ENCODE results near the gene CLEC19A. TPM values are rescaled to one million over a fixed set of nuclear protein-coding genes. Genes with fewer than 3 reads are reported as not detected.

The CLEC19A gene
- total RNA-seq = not detected

- no peak for DNase-seq
- H3K4me3 ChIP-seq = no peak within 1 kb of the TSS
- no peaks in the 10 kb centered on the region for H3K4me1 ChIP-seq
- no peaks in the 10 kb centered on the region for H3K36me3 ChIP-seq
- TF ChIP-seq CTCF (IDR thresholded peaks at IDR 0.05) (no peak), POLR2A (IDR thresholded peaks at IDR 0.05) (no peak)
- H3K27ac ChIP-seq = no peak within 1 kb of the TSS
- no peaks in the 10 kb centered on the region for H3K9me3 ChIP-seq
- no peaks in the 10 kb centered on the region for H3K27me3 ChIP-seq
Measured at GRCh38 chr16:19285431-19285830, at the start of gene CLEC19A. CLEC19A (plus strand) TSS chr16:19285731; CDS start chr16:19285852, 121 bp downstream.

- no peak for DNase-seq
- H3K9me3 ChIP-seq = peaks cover 0 to 6% (median 2%) of the 10 kb centered on the region in 4 donors
- H3K36me3 ChIP-seq = no peaks in the 10 kb centered on the region
- H3K27ac ChIP-seq = peak overlapping the region in 2 of 4 donors; percentile 54 to 77
- no peaks in the 10 kb centered on the region for H3K27me3 ChIP-seq
- H3K4me1 ChIP-seq = no peaks in the 10 kb centered on the region
- no peak for TF ChIP-seq CTCF (IDR thresholded peaks at IDR 0.05)
- no peak for TF ChIP-seq POLR2A (IDR thresholded peaks at IDR 0.05)
- no peak overlapping the region for H3K4me3 ChIP-seq
Measured at GRCh38 chr16:19235886-19236285, 49.6 kb upstream of the CLEC19A start.

DNA sequence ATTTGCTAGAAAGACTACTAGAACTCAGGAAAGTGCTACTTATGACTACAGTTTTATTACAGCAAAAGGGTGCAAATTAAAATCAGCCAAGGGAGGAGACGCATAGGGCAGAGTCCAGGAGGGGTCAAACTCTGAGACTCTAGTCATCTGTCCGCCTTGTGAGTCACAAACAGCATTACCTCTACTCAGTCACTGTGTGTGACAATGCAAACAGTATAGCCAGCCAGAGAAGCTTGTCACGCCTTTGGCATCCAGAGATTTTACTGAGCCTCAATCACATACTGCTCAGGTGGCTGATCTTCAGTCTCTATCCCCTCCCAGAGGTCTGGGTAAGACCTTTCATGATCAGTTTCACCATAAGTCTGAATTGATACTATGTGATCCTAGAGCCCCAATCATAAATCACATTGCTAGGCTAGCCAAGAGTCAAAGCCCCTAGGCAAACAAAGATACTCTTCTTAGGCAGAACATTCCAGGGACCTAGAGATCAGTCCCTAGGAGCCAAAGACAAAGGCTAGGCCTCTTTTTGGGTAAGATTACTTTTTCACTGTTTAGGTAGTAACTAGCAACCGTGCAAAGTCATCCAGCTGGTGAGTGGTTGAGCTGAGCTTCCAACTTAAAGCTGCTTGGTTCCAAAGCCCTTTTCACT, 48.8 kb upstream of the CLEC19A start:
- peak in 2 of 3 donors; percentile 63 to 81 for DNase-seq
- TF ChIP-seq CTCF (IDR thresholded peaks at IDR 0.05) (peak in 2 of 6 experiments; percentile 24 to 32), POLR2A (IDR thresholded peaks at IDR 0.05) (no peak)
- Histone ChIP-seq H3K4me1 (no peaks in the 10 kb centered on the region), H3K27me3 (no peaks in the 10 kb centered on the region), H3K4me3 (no peak overlapping the region), H3K27ac (peak overlapping the region in 3 of 4 donors; percentile 27 to 77 (median 54)), H3K36me3 (no peaks in the 10 kb centered on the region), H3K9me3 (peaks cover 0 to 6% (median 2%) of the 10 kb centered on the region in 4 donors)

DNA sequence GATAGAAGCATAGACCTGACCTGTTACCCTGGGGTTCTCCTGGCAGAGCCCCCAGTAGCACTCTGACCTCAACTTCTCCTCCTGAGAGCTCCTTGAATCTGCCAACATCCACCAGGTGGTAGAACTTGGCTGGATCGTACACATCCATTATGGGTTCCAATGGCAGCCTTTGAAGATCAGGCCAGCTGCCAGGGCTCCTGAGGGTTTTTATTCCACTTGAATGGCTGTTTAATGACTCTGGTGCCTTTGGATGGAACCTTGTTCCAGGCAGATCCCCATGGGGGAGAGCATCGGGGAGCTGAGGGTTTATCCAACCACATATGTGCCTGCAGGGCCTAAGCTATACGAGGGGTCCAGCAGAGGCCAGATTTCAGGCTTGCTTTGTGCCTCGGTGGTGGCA, 47.1 kb upstream of the CLEC19A start:
- Histone ChIP-seq H3K27ac (no peak overlapping the region), H3K4me1 (no peaks in the 10 kb centered on the region), H3K27me3 (no peaks in the 10 kb centered on the region), H3K9me3 (peaks cover 0 to 6% (median 2%) of the 10 kb centered on the region in 4 donors), H3K4me3 (no peak overlapping the region), H3K36me3 (no peaks in the 10 kb centered on the region)
- TF ChIP-seq CTCF (IDR thresholded peaks at IDR 0.05) (no peak), POLR2A (IDR thresholded peaks at IDR 0.05) (no peak)
- DNase-seq = no peak

- no peak for TF ChIP-seq POLR2A (IDR thresholded peaks at IDR 0.05)
- no peak for TF ChIP-seq CTCF (IDR thresholded peaks at IDR 0.05)
- Histone ChIP-seq H3K27ac (no peak overlapping the region), H3K9me3 (peaks cover 0 to 6% (median 2%) of the 10 kb centered on the region in 4 donors), H3K4me1 (no peaks in the 10 kb centered on the region), H3K4me3 (no peak overlapping the region), H3K27me3 (no peaks in the 10 kb centered on the region), H3K36me3 (no peaks in the 10 kb centered on the region)
- DNase-seq = no peak
Measured at GRCh38 chr16:19239511-19240155, 45.9 kb upstream of the CLEC19A start.
